Left lung (tissue), 10 donors: Measurements from ENCODE around the gene RUFY2. TPM values are rescaled to one million over a fixed set of nuclear protein-coding genes. Genes with fewer than 3 reads are reported as not detected.

Experiments used
- ATAC-seq: fragments of 200-7000 bp; cut with Tn5 transposase; one replicate; pipeline ENCODE4 v1.9.1; 2020; ENCODE audit warnings: moderate library complexity
- DNase-seq, 4 donors: peaks; one replicate each; pipeline ENCODE4 v3.0.0-alpha.2; 2013 to 2020
- H3K27ac ChIP-seq, 2 donors: fragments of 200-600 bp; sonication (generic) in 1 of 2; one replicate each; pipeline versions ENCODE4 v1.5.0 to v1.8.0; 2020 to 2021
- H3K27me3 ChIP-seq, 2 donors: fragments of 200-600 bp; sonication (generic) in 1 of 2; one replicate each; pipeline versions ENCODE4 v1.5.0 to v1.8.0; 2020 to 2021
- H3K36me3 ChIP-seq, 2 donors: fragments of 200-600 bp; sonication (generic) in 1 of 2; one replicate each; pipeline versions ENCODE4 v1.5.0 to v1.8.0; 2020 to 2021
- H3K4me1 ChIP-seq, 2 donors: fragments of 200-600 bp; one replicate each; pipeline ENCODE4 v1.8.0; 2021
- H3K4me3 ChIP-seq, 2 donors: fragments of 200-600 bp; sonication (generic) in 1 of 2; one replicate each; pipeline versions ENCODE4 v1.5.0 to v1.8.0; 2020 to 2021; ENCODE audit warnings: mild to moderate bottlenecking in 1 of 2
- H3K9me3 ChIP-seq, 2 donors: fragments of 200-600 bp; sonication (generic) in 1 of 2; one replicate each; pipeline versions ENCODE4 v1.5.0 to v1.8.0; 2020 to 2021
- intact Hi-C, 2 donors: fragments of 100-400 bp; cut with DNase I; formaldehyde crosslinking; loops; one replicate each; pipeline versions ENCODE4 v1.11.2 to v1.14.2; 2022
- polyA plus RNA-seq, 6 donors: library from polyadenylated mRNA; unstranded; fragments of 120-200 nt; gene quantifications; one replicate each; pipeline ENCODE4 v1.2.1, GENCODE V29; 2013; ENCODE audit not compliant: insufficient read length in 6 of 6
- total RNA-seq, 2 donors: library from RNA; stranded (reverse); fragmentation: NEBNext Ultra II Directional; extraction: Animal tissue kit (Norgen Biotek cat#: 25700); gene quantifications; one replicate each; pipeline ENCODE4 v1.2.1, GENCODE V29; 2021
- TF ChIP-seq, protein P1 (sequence below), 2 donors: fragments of 200-600 bp; sonication (generic) in 1 of 2; IDR thresholded peaks; one replicate each; pipeline versions ENCODE4 v1.5.0 to v1.8.0; 2021; ENCODE audit warnings: antibody characterized with exemption in 2 of 2
- donor health status: DM: no; HTN: yes; CAD: no.
- donor health status: DM: no; HTN: no; CAD: no.

RUFY2 gene
- total and polyA plus RNA-seq, 8 donors = 17.1 to 47.2 (median 41.1) TPM

DNA sequence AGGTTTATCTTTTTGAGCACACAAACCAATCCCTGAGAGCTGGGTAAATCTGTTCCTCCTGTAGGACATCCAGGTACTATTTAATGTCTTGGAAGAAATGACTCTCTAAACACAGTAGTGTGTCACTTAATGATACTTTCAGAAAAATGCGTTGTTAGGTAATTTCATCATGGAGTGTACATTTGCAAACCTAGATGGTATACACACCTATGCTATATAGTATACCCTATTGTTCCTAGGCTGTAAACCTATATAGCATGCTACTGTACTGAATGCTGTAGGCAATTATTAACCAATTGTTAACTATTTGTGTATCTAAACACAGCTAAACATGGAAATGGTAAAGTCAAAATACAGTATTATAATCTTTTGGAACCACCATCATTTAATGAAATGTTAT, 10.1 kb downstream of the RUFY2 start:
- TF ChIP-seq, protein P1, sequence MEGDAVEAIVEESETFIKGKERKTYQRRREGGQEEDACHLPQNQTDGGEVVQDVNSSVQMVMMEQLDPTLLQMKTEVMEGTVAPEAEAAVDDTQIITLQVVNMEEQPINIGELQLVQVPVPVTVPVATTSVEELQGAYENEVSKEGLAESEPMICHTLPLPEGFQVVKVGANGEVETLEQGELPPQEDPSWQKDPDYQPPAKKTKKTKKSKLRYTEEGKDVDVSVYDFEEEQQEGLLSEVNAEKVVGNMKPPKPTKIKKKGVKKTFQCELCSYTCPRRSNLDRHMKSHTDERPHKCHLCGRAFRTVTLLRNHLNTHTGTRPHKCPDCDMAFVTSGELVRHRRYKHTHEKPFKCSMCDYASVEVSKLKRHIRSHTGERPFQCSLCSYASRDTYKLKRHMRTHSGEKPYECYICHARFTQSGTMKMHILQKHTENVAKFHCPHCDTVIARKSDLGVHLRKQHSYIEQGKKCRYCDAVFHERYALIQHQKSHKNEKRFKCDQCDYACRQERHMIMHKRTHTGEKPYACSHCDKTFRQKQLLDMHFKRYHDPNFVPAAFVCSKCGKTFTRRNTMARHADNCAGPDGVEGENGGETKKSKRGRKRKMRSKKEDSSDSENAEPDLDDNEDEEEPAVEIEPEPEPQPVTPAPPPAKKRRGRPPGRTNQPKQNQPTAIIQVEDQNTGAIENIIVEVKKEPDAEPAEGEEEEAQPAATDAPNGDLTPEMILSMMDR (IDR thresholded peaks at IDR 0.05) = no peak
- intact Hi-C loops = no loop called here

DNA sequence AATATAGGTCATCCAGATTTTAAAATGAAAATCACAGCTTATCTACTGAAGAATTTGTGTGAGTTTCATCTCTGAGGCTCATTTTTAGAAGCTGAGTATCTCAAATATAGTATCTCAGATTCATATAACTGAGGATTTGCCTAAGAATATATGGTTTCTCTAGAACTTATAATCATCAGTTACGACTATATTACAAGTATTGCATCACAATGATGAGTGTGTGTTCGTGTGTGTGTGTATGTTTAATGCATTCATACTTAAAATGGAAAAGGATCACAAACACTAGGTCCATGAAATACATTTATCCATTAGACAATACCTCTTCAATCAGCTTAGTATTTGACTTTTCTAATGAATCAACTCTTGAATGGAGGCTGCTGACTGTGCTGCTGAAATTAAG, 21.3 kb downstream of the RUFY2 start:
- H3K27ac ChIP-seq = no peak overlapping the region
- intact Hi-C loops = no loop called here
- TF ChIP-seq, protein P1 (IDR thresholded peaks at IDR 0.05) = no peak
- H3K9me3 ChIP-seq = no peaks in the 10 kb centered on the region
- H3K27me3 ChIP-seq = no peaks in the 10 kb centered on the region
- DNase-seq (no peak), ATAC-seq (no peak)
- H3K36me3 ChIP-seq = peaks cover 0 to 91% of the 10 kb centered on the region in 2 donors
- H3K4me3 ChIP-seq = no peak overlapping the region
- no peaks in the 10 kb centered on the region for H3K4me1 ChIP-seq

More for the DNA sequence above, 10.1 kb downstream of the RUFY2 start:
- no peak for ATAC-seq
- no peak overlapping the region for H3K27ac ChIP-seq
- no peak for DNase-seq
- peaks cover 0 to 70% of the 10 kb centered on the region in 2 donors for H3K36me3 ChIP-seq
- H3K9me3 ChIP-seq = no peaks in the 10 kb centered on the region
- no peaks in the 10 kb centered on the region for H3K4me1 ChIP-seq
- H3K27me3 ChIP-seq = no peaks in the 10 kb centered on the region
- H3K4me3 ChIP-seq = no peak overlapping the region

DNA sequence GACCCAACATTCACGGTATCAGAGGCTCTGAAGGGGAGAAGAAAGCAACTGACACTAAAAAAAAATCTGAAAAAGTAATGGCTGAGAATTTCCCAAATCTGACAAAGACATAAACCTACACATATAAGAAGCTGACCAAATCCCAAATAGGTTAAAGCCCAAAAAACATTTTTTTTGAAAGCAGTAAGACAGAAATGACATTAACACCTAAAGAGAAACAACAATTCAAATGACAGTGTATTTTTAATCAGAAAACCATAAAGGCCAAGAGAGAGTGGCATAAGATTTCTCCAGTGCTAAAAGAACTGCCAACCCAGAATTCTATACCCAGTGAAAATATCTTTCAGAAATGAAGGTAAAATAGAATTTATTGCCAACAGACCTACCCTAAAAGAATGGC, 35.5 kb downstream of the RUFY2 start:
- peaks cover 3 to 76% of the 10 kb centered on the region in 2 donors for H3K36me3 ChIP-seq
- ATAC-seq (no peak), DNase-seq (no peak)
- H3K27ac ChIP-seq = no peak overlapping the region
- H3K4me1 ChIP-seq = no peaks in the 10 kb centered on the region
- H3K9me3 ChIP-seq = peaks cover 0 to 17% of the 10 kb centered on the region in 2 donors
- H3K27me3 ChIP-seq = no peaks in the 10 kb centered on the region
- intact Hi-C loops = no loop called here
- TF ChIP-seq, protein P1 (IDR thresholded peaks at IDR 0.05) = no peak
- H3K4me3 ChIP-seq = no peak overlapping the region

DNA sequence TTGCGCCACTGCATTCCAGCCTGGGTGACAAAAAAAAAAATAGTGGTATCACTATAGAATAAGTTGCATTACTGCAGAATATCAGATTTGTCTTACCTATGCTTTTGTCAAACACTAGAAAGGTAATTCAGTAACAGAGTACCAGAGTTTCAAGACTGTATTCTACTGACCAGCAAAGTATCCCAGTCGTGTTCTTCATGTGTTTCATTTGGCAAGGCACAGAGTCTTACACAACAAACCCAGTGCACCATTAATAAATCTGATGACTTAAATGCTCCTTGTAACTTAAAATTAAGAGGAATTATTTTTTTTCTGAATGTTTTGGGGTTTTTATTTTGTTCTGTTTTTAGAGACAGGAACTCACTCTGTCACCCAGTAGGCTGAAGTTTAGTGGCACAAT, 40.0 kb downstream of the RUFY2 start:
- H3K36me3 ChIP-seq = peaks cover 0 to 56% of the 10 kb centered on the region in 2 donors
- H3K9me3 ChIP-seq = peaks cover 0 to 12% of the 10 kb centered on the region in 2 donors
- DNase-seq = peak in 1 of 4 donors; percentile 4
- ATAC-seq = no peak
- H3K27me3 ChIP-seq = no peaks in the 10 kb centered on the region
- H3K4me1 ChIP-seq = no peaks in the 10 kb centered on the region
- TF ChIP-seq, protein P1 (IDR thresholded peaks at IDR 0.05) = no peak
- intact Hi-C loops = no loop called here
- no peak overlapping the region for H3K27ac ChIP-seq
- no peak overlapping the region for H3K4me3 ChIP-seq

DNA sequence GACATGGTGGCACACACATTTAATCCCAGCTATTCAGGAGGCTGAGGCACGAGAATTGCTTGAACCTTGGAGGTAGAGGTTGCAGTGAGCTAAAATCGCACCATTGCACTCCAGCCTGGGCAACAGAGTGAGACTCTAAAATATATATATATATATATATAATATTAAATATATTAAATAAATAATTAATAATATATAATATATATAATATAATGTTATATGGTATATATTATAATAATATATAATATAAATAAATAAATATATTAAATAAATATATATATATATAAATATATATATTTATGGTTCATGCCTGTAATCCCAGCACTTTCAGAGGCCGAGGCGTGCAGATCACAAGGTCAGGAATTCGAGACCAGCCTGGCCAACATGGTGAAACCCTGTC, 40.5 kb downstream of the RUFY2 start:
- H3K4me3 ChIP-seq = no peak overlapping the region
- DNase-seq (no peak), ATAC-seq (no peak)
- H3K27ac ChIP-seq = no peak overlapping the region
- H3K4me1 ChIP-seq = no peaks in the 10 kb centered on the region
- no peaks in the 10 kb centered on the region for H3K27me3 ChIP-seq
- peaks cover 0 to 6% of the 10 kb centered on the region in 2 donors for H3K9me3 ChIP-seq
- H3K36me3 ChIP-seq = peaks cover 0 to 56% of the 10 kb centered on the region in 2 donors
- TF ChIP-seq, protein P1 (IDR thresholded peaks at IDR 0.05) = no peak
- intact Hi-C loops = no loop called here
